ENCODE data around the gene LIN37. TPM values are rescaled to one million over a fixed set of nuclear protein-coding genes. Genes with fewer than 3 reads are reported as not detected.

Gene LIN37
- total and polyA plus RNA-seq, 2 experiments from 2014 or later = 12.0 to 13.6 TPM

- 62% methylated on average over 9 of the region's 13 CpGs for WGBS (ENCODE audit: low lambda C conversion rate, missing lambda C conversion rate)
- H2AFZ ChIP-seq = no peak overlapping the region
- H3K79me2 ChIP-seq = peaks cover 4% of the 10 kb centered on the region
- TF ChIP-seq CTCF (IDR thresholded peaks at IDR 0.05; ENCODE audit: poor library complexity) (no peak), EZH2phosphoT487 (IDR thresholded peaks at IDR 0.05; ENCODE audit: low read depth, severe bottlenecking, unreplicated experiment) (no peak)
- H4K20me1 ChIP-seq (ENCODE audit: insufficient read depth, poor library complexity, severe bottlenecking) = no peaks in the 10 kb centered on the region
- H3K27ac ChIP-seq = no peak overlapping the region
- H3K4me3 ChIP-seq = peak overlapping the region; percentile 54
- no peaks in the 10 kb centered on the region for H3K36me3 ChIP-seq (replicated peaks; ENCODE audit: insufficient read depth, low read depth)
- H3K9me2 ChIP-seq (replicated peaks; ENCODE audit: insufficient read depth) = no peaks in the 10 kb centered on the region
- peak overlapping the region; percentile 80 for H3K4me2 ChIP-seq
- no peak for DNase-seq (ENCODE audit: low spot score)
- H3K9me3 ChIP-seq (ENCODE audit: low read depth) = no peaks in the 10 kb centered on the region
- H3K4me1 ChIP-seq (ENCODE audit: insufficient read depth) = peaks cover 10% of the 10 kb centered on the region
- no peaks in the 10 kb centered on the region for H3K27me3 ChIP-seq
Observed at GRCh38 chr19:35776102-35776788, 27.9 kb downstream of the LIN37 start.

GRCh38 chr19:35777086-35777841 is 28.9 kb downstream of the LIN37 start:
- Histone ChIP-seq H3K4me2 (peak overlapping the region; percentile 80), H3K36me3 (replicated peaks; ENCODE audit: insufficient read depth, low read depth) (no peaks in the 10 kb centered on the region), H3K9me3 (ENCODE audit: low read depth) (no peaks in the 10 kb centered on the region), H3K4me3 (no peak overlapping the region), H4K20me1 (ENCODE audit: insufficient read depth, poor library complexity, severe bottlenecking) (no peaks in the 10 kb centered on the region), H3K79me2 (peaks cover 4% of the 10 kb centered on the region), H2AFZ (no peak overlapping the region), H3K27ac (no peak overlapping the region), H3K27me3 (no peaks in the 10 kb centered on the region), H3K9me2 (replicated peaks; ENCODE audit: insufficient read depth) (no peaks in the 10 kb centered on the region), H3K4me1 (ENCODE audit: insufficient read depth) (peaks cover 10% of the 10 kb centered on the region)
- WGBS (ENCODE audit: low lambda C conversion rate, missing lambda C conversion rate) = 37% methylated on average over 19 of the region's 19 CpGs
- TF ChIP-seq CTCF (IDR thresholded peaks at IDR 0.05; ENCODE audit: poor library complexity) (no peak), EZH2 (IDR thresholded peaks at IDR 0.05; ENCODE audit: borderline replicate concordance) (no peak), EZH2phosphoT487 (IDR thresholded peaks at IDR 0.05; ENCODE audit: low read depth, severe bottlenecking, unreplicated experiment) (no peak)
- DNase-seq (ENCODE audit: low spot score) = no peak

GRCh38 chr19:35777961-35778360 is 29.6 kb downstream of the LIN37 start:
- Histone ChIP-seq H3K4me3 (no peak overlapping the region), H2AFZ (no peak overlapping the region), H3K36me3 (replicated peaks; ENCODE audit: insufficient read depth, low read depth) (no peaks in the 10 kb centered on the region), H3K9me3 (ENCODE audit: low read depth) (no peaks in the 10 kb centered on the region), H3K79me2 (peaks cover 4% of the 10 kb centered on the region), H3K27ac (no peak overlapping the region), H3K4me1 (ENCODE audit: insufficient read depth) (peaks cover 10% of the 10 kb centered on the region), H3K9me2 (replicated peaks; ENCODE audit: insufficient read depth) (no peaks in the 10 kb centered on the region), H3K27me3 (no peaks in the 10 kb centered on the region), H4K20me1 (ENCODE audit: insufficient read depth, poor library complexity, severe bottlenecking) (no peaks in the 10 kb centered on the region), H3K4me2 (no peak overlapping the region)
- 89% methylated on average over 7 of the region's 7 CpGs for WGBS (ENCODE audit: low lambda C conversion rate, missing lambda C conversion rate)
- TF ChIP-seq EZH2 (IDR thresholded peaks at IDR 0.05; ENCODE audit: borderline replicate concordance) (no peak), CTCF (IDR thresholded peaks at IDR 0.05; ENCODE audit: poor library complexity) (no peak), EZH2phosphoT487 (IDR thresholded peaks at IDR 0.05; ENCODE audit: low read depth, severe bottlenecking, unreplicated experiment) (no peak)
- no peak for DNase-seq (ENCODE audit: low spot score)

Measured in hepatocyte (in vitro differentiated cells).